NCI-H524 treated with DMSO at 0.1 percent for 48 hours (cell line): ENCODE results near the gene TSPYL1.
"Not testable (repeated sequence)": the region's sequence is repeated elsewhere in the genome, so short reads cannot be mapped to it uniquely, and the experiment has no call there.

Experiments used
- DNase-seq: peaks from one replicate; lab custom pipeline; 2025; lab: John Stamatoyannopoulos, UW

TSPYL1 gene

DNA sequence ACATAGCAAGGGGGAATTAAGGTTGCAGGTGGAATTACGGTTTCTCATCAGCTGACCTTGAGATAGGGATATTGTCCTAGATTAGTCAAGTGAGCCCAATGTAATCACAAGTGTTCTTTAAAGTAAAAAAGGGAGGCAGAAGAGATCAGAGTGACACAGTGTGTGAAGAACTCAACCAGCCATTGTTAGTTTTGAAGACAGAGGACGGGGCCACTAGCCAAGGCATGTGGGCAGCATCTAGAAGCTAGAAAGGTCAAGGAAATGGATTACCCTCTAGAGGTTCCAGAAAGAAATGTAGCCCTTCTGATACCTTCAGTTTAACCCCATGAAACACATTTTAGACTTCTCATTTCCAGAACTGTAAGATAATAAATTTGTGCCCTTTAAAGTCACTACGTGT lies 18.5 kb upstream of the TSPYL1 start:
- DNase-seq, result no peak

DNA sequence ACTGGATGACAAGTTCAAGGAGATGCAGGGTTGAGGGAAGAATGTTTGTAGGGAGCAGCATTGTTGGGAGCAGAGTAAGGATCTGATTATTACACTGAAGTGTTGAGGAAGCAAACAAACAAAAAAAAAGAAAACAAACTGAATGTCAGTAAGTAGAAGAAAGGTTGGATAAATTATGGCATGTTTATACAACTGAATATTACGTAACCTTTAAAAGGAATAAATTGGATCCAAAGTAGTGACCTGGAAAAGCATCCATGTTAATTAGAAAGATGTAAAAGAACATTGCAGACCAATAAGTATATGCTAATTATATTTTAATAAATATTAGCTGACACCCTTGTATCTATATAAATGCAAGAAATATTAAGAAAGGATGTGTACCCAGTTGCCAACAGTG lies 12.8 kb upstream of the TSPYL1 start:
- no peak for DNase-seq

DNA sequence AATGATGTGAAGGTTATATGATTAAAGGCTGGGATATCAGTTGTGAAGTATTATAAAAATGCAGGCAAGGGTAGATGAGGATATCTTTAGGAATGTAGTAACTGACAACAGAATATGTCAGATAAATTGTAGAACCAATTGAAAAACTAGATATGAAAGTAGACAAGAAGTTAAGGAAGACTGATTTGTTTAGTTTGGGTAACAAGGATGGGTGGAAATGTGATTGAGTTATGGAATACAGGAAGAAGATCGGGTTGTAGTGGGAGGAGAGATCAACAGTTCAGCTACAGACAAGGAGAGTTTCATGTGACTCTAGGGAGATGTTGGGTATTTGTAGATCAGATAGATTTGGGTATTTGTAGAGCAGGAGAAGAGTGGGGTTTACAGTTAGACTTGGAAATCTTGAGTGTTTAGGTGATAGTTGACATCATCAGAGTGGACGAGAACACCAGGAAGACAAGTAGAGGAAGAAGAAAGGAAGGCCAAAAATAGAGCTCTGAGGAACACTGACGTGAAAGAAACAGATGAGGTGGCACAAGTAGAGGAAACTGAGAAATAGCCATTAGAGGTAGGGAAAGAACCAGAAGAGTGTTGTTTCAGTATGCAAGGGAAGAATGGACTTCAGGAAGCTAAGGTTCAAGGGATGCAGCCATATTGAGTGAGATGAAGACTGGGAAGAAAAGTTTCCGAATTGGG lies 12.1 kb upstream of the TSPYL1 start:
- DNase-seq, result no peak

DNA sequence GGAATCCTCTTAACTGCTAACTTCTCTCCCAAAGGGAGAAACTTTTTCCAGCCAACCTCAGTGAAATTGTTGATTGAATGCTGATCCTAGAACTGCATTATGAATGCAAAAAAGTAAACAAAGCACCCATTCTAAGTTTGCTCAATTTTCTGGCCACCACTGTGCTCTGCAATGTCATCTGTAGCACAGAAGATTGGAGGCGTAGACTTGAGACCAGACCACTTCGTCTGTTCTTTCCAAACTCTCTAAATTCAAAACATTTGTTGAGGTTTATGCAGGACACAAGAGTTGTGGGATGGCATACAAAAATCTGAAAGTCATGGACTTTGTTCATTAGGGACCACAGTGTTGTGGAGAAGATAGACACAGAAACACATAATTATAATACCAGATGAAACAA lies 11.1 kb upstream of the TSPYL1 start:
- no peak for DNase-seq

DNA sequence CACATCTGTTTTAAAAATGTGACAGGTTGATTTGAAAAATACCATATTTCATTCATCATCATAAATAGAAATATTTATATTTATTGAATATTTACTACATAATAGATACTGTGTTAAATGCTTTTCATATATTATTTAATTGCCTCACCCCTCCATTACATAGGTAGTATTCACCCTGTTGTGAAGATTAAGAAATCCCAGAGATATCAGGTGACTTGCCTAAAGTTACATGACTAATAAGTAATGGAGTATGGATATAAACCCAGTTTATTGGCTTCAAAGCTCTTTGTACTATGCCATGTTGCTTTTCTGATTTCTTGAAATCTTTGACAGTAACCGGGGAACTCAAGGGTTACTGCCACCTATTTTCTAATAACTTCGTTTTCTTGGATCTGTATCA lies 10.1 kb upstream of the TSPYL1 start:
- no peak for DNase-seq

DNA sequence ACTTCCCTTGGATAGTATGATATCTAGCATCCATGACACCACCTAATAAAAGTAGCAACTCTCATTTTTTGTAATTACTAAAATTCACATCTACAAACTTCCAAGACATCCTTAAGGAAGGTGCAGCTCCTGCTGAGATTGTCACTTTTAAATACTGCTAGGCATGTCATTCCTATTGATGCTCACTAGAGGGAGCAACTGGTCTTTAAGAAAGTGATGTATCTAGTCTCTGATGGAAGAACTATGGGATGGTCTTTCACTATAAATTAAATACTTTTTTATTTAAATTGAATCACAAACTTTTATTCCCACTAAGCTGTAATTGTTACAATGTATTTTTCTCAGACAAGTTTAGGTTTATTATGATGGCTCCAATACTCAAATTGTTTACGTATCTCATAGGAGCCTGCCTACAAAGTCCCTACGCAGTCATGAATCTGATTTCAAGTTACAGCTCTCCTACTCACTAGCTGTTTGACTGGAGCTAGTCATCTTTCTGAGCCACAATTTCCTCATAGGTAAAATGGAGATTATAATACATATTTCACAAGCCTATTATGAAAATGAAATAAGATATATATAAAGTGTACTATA lies 8.1 kb upstream of the TSPYL1 start:
- DNase-seq, result no peak

DNA sequence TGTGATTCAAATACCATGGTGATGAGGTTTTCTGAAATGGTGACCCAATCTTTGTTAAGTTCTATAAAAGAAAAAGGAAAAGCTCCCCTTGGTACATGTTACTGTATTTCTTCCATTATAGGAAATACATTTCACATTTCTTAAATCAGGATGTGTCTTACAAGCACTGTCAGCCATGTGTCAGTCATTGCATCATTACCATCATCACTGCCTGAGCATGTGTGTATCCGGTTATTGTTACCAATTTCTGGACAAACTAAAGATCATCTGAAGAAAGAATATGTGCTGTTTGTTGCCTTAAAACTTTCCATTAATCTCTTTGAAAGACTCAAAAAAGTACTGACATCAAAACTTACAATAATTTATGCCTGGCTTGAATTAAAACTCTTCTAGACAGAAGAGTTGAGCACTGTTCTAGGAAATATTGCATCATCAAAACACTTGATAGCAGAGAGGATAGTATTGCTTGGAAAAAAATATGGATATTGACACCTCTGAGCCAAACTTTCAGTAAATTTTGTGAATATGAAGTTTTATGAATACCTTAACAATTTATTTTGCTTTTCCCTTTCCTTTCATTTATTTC lies 7.1 kb upstream of the TSPYL1 start:
- DNase-seq, result no peak

DNA sequence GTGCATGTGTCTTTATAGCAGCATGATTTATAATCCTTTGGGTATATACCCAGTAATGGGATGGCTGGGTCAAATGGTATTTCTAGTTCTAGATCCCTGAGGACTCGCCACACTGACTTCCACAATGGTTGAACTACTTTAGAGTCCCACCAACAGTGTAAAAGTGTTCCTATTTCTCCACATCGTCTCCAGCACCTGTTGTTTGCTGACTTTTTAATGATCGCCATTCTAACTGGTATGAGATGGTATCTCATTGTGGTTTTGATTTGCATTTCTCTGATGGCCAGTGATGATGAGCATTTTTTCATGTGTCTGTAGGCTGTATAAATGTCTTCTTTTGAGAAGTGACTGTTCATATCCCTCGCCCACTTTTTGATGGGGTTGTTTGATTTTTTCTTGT lies 5.3 kb upstream of the TSPYL1 start:
- not testable (repeated sequence) for DNase-seq

DNA sequence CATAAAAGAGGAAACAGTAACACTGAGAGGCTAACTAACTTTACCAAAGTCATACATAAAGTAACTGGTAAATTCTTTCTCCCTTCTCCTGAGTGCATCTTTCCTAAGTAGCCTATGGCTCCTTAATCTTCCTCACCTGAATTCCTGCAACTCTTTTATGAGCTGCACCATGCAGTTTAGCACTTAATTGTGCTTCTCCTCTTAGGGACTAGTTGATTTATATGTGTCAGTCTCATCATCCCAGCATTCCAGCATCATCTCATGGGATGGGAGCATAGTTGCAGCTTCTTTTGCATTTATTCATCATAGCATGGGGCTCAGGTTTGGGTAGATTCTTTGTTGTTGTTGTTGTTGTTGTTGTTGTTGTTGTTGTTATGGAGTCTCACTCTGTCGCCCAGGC lies 3.5 kb upstream of the TSPYL1 start:
- no peak for DNase-seq

DNA sequence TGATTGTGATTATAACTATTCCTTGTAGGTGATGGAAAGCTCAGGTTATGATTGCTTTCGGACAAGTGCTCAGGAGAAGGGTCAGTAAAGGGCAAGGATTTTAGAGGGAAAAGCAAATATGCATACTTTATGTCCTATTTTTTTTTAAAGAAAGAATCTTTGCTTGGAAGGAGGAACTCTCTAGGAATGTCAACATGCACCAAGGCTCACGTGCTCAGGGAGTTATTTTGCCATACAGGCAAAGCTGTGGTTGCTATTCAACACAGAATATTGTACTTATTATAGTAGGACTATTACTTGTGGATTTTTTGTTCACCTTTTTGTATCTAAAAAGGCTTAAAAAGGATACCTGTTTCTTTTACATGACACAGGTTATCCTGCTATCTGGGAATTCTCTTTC lies 3.0 kb upstream of the TSPYL1 start:
- no peak for DNase-seq

DNA sequence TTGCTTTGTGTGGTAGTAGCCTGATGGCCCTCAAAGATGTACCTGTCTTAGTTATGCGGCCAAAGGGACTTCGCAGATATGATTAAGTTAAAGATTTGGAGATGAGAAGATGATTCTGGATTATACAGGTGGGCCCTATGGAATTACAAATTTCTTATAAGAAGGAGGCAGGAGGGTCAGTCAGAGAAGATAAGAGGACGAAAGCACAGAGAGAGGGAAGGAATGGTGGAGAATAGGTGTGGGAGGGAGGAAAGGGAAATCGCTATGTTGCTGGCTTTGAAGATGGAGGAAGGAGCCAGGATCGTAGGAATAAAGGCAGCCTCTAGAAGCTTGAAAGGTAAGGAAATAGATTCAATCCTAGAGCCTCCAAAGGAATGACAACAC lies 1.2 kb upstream of the TSPYL1 start:
- no peak for DNase-seq

DNA sequence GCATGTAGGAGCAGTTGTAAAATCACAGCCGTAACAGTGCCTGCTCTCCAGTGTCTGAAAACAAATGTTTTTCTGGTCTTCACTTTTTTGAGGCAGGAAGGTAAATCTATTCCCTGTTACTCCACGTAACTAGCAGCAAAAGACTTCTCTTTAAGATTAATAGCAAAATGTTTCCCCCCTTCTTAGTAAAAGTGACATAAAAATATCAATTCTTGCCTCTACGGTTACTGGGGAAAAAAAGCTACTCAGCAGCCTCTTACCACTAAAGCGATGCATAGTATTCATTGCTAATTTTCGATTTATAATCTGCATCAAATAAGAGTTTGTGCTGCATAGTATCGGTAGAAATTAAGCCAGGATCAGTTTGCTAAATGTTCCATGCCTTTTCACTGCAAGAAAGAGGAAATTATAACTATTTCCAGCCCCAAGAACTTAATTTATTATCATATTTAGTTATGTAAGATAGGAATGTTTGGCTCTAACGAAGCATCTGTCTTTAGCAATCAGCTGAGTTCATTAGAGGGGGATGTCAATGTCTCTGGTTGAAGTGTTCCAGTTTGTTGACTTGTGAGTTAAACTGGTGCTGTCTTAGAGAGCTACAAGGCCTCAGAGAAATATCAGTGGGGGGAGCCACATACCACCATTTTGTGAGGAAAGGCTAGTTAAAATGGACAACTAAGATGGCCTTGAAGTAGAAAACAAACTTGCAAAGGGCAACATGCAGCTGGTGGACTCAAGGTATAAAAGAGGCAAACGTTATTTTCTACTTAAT lies 617 bp upstream of the TSPYL1 start:
- peak; percentile 14 for DNase-seq

DNA sequence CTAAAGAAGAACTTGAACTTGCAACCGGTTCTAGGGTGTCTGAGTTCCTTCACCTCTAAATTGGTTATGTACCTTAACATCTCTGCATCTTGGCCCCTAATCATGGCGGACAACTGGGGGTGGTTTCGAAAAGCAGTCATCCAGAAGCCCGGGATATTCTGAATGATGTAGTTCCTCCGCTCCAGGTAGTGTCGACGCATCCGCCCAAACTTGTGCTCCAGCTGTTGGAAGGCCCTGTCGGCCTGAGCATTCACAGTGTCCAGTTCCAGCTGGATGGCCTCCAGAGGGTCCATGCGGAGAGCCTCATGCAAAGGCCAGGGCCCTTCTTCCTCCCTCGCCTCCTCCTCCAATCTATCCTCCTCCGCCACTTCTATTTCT lies 887 bp downstream of the TSPYL1 start:
- no peak for DNase-seq

DNA sequence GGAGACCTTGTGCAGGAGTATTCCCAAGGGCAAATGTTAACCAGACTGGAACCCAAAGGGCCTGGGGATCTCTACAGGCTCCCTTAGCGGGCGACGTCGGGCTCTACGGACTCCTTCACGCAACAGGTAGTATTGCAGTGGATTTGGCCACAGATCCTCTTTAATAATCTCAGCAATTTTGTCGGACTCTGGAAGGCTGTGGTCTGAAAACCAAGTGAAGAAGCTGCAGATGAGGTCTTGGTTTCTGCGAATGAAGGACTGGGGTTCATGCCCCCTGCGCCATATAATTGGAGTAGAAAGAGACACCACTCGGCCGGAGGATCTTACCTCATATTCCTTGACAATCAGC lies 1.3 kb downstream of the TSPYL1 start:
- no peak for DNase-seq

DNA sequence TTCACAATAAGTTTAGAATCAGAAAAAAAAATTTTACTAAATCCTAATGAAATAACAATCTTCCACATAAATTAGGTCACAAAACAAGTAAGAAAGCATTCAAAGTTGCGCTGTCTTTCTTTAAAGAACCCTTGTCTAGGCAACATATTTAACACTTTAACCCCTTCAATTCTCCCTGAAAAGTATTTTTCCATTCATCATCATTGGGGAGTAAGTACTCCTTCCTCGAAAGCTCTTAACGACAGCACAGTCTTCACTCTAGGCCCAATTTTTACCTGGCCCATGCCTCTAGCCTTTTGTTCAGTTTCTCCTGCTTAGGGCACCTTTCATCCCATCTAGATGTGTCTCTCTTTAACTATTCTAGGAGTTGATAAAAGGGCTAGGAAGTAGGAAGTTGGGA lies 2.6 kb downstream of the TSPYL1 start:
- no peak for DNase-seq

DNA sequence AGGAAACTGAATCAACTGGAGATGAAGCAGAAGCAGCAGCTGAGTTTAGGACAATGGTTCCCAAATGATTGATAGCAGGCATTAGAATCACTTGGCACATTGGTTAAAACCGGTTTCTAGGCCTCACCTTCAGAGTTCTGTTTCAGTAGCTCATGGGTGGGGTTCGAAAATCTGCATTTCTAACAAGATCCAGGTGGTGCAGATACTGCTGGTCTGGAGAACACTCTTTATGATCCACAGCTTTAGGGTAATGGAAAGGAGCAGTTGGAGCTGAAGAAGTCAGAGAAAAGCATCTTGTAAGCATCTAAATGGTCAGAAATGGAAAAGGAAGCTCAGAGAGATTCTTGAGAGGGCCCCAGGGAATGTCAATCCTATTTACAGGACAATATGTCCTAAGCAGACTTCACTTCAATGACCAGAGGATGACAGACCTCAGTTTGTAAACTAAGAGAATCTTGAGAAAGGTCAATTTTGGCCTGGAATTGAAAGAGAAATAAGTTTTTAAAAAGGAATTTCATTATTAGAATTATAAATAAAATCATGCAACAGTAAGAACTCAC lies 8.5 kb downstream of the TSPYL1 start:
- DNase-seq, result no peak

DNA sequence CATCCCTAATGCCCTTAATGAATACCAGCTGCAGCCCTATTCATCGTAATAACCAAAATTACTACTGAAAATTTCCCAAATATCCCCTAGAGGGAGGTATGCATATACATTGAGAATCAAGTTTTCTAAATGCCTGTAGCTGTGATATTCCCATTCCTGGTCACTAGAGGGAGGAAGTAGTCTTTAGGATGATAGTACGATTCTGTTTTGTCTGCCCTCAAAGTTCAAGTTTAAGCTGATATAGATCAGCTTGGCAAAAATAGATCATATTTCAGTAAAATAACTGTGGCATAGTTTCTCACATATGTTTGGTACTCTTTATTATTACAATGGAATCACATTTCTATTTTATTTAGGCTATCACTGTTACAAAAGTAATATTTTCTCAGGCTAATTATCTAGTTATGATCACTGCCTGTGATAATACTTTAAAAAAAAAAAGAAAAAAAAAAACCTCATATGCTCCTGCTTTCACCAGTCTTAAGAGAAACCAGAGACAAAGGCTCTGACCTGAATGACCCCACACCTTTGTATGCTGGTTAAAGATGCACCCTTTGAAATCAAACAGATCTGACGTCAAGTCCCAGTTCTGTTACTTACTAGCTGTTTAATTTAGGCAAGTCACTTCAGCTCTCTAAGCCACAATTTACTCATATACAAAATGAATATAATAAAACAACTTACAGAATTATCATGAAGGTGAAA lies 11.0 kb downstream of the TSPYL1 start:
- peak; percentile 66 for DNase-seq

DNA sequence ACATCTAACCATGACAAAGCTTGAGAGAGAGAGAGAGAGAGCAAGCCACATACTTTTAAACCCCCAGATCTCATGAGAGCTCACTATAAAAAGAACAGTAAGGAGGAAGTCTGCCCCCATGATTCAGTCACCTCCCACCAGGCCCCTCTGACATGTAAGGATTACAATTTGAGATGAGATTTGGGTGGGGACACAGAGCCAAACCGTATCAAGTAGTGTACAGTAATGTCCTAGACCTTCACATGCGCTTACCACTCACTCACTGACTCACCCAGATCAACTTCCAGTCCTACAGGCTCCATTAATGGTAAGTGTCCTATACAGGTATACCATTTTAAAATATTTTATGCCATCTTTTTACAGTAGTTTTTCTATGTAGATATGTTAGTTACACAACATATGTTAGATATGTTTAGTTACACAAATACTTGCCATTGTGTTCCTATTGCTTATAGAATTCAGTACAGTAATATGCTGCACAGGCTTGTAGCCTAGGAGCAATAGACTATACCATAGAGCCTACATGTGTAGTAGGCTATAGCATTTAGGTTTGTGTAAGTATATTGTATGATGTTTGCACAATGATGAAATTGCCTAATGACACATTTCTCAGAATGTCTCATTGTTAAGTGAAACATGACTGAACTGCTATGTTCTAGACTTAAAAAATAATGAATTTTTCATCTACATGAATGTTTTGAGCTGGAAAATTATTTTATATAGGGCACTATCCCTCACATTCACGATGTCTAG lies 11.7 kb downstream of the TSPYL1 start:
- no peak for DNase-seq

DNA sequence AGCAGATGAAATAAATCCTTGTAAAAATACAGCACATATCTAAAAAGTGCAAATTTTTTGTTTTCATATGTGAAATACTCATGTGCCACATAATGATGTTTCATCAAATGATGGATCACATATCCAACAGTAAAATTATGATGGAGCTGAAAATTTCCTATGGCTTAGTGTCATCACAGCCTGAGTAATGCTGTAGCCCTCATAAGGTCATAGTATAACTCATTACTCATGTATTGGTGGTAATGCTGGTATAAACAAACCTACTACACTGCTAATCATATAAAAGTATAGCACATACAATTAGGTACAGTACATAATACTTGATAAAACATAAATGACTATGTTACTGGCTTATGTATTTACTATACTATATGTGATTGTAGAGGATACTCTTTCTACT lies 12.9 kb downstream of the TSPYL1 start:
- DNase-seq, result no peak

DNA sequence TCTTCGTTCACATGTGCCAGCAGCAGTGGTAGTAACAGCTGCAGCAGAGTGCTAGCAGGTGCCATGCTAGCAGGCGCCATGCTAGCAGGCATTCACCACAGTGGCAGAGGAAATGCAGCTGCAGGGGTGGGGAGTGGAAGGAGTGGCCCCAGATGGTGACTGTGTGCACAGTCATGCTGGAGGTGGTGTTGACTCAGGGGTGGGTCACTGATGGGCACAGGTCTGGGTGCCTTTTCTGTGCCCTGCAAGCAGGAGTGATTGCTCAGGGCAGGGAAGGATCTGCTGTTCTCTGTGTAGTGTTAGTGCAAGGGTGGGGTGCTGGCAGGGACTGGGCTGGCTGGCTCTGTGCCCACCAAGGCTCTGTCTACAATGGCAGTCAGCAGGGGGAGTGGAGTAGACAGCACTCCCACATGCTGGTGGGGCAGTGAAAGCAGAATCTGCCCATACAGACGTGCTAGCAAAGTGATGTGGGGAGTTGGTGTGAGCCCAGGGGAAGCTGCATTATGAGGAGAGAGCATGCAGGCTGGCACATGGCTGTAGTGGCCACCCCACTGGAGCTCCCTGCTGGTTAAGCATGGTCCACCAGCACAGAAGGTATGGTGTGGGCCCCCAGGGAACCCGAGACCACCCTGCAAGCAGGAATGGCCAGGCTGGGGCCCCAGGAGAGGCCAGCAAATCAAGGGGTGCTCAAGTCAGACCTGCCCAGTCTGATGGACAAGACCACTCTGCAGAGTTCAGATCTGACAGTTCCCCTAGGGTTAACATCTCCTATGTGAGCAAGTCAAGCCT lies 14.5 kb downstream of the TSPYL1 start:
- DNase-seq, result no peak

DNA sequence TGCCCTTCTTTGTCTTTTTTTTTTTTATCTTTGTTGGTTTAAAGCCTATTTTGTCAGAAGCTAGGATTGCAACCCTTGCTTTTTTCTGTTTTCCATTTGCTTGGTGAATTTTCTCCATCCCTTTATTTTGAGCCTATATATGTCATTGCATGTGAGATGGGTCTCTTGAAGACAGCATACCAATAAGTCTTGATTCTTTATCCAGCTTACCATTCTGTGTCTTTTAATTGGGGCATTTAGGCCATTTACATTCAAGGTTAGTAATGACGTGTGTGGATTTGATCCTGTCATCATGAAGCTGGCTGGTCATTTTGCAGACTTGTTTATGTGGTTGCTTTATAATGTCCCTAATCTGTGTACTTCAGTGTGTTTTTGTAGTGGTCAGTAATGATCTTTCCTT lies 16.4 kb downstream of the TSPYL1 start:
- DNase-seq, result no peak
